Adrenal gland (tissue), 5 donors: Measurements from ENCODE around the gene BICD1.

Experiments used
- CTCF ChIP-seq, 6 experiments: fragments of 450-650 bp in 4 of 6; fragments of 200-600 bp in 2 of 6; sonication (generic) in 1 of 6; IDR thresholded peaks; 1 replicate in 5 of 6; 2 replicates in 1 of 6; pipeline versions ENCODE4 v1.5.1 to v1.8.0; 2016 to 2021; ENCODE audit warnings: antibody characterized with exemption in 6 of 6, mild to moderate bottlenecking in 2 of 6, moderate library complexity in 1 of 6
- POLR2A ChIP-seq, 2 donors: fragments of 450-650 bp; IDR thresholded peaks; one replicate each; pipeline ENCODE4 v1.6.1; 2017; ENCODE audit warnings: antibody characterized with exemption in 2 of 2, mild to moderate bottlenecking in 2 of 2, moderate library complexity in 1 of 2
- donor health status: DM: no; HTN: no; CAD: no.

- peak in 4 of 6 experiments; percentile 16 to 49 (median 35) for TF ChIP-seq CTCF (IDR thresholded peaks at IDR 0.05)
- no peak for TF ChIP-seq POLR2A (IDR thresholded peaks at IDR 0.05)
These were observed 195.8 kb downstream of the BICD1 start for GRCh38 chr12:32302218-32303173.
